Activated CD4-positive, CD25-positive, alpha-beta regulatory T cell treated with anti-CD3 and anti-CD28 coated beads, Interleukin-2, amount 50 U/mL, for 16 hours (primary cell): Measurements from ENCODE around the gene SYTL3.

Source experiments
- DNase-seq: peaks from one replicate; pipeline ENCODE4 v3.0.0-alpha.2; 2020; ENCODE audit warnings: low read depth, low spot score

Gene SYTL3

DNA sequence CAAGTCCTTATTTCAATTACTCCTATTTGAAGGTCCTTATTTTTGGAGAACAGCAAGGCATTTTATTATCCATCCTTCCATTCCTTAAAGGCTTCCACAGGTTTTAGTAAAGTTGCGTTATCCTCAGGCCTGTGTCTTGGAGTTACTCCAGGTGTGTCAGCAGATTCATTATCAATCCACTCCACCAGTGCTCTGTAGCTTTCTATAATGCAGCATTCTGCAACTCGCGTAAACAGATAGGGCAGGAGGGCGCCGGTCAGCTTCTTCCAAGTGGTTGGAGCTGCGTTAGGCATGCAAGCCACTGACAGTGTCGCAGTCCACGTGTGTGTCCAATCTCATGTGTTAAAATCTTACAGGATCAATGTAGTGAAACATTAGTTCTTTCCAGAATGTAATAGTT is 75.8 kb downstream of the SYTL3 start:
- DNase-seq = no peak

DNA sequence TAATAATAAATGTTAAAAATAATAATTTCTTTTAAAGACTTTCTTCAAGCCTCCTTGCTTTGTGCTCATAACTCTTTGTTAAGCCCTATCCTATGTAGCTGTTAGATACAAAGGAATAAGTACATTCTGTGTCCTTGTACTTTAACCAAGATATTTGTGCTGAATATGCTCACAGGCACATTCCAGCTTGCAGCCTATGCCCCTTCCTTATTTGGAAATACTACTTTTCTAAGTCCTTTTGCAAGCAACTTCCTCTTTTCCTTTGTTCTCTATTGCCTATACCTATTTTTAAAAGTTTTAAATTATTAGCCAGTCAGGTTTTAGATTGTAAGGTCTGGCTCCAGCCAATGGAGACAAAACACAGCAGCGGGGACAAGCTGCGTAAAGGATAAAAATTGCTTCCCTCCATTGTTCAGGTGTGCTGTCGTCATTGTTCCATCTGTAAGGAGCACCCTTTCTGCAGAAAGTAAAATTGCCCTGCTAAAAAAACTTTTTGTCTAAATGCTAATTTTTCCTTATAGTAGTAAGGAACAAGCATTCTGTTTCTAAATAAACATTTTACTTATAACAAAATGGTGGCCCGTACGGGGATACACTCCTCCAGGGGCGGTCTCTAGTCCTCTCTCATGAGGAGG is 80.2 kb downstream of the SYTL3 start:
- DNase-seq = no peak

DNA sequence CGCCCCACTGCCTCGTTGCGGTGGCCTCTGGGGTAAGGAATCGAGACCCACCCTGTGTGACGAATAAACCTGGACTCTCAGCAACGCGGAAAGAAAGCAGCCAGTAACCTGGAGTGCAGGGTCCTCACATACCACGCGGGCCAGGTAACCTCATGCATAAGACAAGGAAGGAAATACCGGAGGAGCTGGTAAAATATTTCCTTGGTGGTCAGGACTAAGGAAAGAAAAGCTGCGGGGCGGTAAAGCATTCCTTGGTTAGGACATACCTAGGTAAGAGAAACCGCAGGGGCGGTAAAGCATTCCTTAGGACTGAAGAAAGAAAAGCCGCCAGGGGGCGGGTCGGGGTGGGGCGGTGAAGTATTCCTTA is 80.7 kb downstream of the SYTL3 start:
- no peak for DNase-seq

DNA sequence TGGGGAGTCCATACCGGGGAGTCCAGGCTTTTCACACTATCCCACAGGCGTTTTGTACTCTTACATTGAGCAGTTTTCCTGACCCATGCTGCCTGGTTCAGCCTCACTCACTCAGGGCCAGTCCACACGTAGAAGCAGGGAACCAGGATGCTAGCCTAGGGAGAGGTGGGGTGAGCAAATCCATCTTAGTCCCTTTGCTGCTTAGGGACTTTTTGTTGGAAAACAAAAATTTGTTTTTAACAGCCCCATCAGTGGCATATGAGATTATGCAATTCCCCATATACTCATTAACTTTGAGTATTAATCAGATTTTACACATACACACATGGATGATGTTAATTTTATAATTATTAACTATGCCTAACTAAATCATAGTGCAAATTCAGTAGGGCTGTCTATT is 85.2 kb downstream of the SYTL3 start:
- no peak for DNase-seq

DNA sequence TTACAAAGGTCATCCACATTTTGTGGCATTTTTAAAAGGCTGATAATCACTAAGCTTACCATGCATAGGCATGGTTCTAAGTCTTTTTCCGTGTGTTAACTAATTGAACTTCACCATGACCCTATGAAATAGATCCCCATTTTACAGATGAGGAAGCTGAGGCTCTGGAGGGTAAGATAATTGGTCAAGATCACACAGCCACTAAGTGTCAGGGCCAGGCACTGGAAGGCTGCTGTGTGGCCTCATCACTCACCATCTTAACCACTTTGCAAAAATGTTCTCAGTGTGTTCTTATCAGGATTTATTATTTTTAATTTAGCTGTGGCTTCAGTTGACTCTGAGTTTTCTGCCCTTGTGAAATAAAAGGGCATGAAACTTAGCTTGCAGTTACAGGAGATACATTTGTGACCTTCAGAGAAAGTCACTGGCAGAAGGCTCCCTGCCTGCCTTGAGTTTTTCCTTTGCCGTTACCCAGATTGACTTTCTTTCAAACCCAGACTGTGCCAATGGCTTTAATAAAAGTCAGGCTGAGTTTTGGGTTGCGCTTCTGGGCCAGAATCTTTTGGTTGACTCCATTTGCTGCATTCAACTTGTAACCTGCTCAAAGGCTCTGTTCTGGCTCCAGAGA is 87.3 kb downstream of the SYTL3 start:
- no peak for DNase-seq

DNA sequence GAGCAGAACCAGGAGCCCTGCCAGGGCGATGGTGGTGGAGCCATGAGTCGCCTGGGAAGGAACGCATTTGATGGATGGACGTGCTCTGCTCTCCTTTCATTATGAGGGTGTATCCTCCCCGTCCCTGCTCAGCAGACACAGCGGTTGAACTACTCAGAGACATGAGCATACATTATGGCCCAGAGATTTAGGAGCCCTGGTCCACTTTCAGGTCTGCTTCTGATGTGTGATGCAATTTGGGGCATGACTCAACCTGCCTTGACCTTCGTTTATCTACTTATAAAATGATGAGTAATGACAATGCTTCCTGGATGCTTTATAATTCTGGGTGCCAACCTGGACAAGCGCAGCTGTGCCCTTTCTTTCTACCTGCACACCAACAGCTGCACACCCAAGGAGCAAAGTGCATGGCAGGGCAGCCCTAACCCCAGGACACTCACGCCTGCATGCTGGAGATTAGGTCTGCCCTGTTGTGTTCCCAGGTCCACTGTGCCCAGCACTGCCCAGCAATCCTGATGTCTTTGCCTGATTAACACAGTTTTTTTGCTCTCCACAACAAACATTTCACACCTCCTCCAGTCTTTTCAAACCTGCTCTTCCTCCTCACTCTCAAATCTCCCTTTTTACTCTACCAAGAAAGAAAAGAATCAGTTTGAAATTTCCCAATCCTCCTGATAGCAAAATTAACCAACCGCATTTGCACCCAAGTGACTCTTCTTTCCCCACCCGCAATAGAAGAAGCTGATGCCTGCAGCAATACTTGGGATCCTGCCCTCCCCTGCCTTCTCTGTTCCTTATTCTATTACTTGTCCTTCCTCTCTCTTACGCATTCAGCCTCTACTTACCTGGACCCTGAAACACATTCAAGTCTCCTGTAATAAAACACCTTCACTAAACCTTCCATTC is 88.1 kb downstream of the SYTL3 start:
- no peak for DNase-seq

DNA sequence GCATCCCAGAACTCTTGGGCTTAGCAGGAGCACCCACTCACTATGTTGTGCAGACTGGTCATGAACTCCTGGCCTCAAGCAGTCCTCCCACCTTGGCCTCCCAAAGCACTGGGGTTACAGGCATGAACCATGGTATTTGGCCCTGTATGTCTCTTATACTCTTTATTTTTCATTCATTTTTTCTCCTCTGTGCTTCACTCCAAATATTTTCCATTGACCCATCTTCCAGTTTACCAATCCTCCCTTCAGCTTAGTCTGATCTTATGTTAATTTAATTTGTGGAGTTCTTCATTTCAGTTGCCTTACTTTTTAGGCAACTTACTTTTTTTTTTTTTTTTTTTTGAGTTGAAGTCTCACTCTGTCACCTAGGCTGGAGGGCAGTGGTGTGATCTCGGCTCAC is 89.8 kb downstream of the SYTL3 start:
- no peak for DNase-seq

DNA sequence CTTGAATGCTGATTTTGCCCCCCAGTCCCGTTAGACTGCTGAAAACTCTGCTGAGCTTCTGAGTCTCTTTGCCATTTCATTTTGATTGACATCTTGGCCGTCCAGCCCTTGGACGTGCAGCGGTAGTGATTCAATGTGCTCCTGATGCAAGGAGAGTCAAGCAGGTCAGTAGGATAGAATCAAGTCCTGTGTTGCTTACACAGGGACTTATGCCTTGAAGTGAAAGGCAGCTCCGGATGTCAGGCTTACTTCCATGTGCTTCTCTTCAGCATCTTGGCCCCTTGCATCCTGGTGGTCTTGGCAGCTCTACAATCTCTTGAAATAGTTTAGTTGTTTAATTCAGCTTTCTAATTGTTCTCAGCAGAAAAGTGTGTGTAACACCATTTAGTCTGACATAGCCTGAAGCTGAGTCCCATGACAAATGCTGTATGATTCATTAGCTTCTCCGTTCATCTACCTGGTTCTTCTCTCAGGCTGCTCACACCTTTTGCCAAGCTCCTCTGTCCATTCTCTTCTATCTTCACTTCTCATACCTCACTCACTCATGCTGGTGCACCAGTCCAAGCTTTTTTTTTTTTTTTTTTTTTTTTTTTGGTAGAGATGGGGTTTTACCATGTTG is 93.3 kb downstream of the SYTL3 start:
- no peak for DNase-seq

DNA sequence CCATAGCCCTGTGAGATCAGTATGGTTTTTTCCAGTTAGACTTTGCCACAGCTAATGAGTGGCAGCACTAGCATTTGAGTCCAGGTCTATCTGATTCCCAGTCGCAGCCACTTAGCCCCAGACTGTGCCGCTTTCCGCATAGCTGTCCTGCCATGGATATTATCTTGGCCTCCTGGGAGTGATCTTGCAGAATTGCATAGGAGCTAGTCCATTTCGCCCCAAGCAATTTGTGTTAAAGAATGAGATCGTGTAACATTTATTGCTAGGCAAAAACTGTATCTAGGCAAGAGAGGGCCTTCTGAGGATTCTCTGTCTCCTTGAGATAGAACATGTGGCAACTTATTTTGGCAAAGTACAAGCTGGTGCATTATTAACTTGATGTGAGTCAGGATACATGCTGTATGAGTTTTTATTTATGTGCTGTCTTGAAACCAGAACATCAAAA is 95.2 kb downstream of the SYTL3 start:
- DNase-seq = no peak

DNA sequence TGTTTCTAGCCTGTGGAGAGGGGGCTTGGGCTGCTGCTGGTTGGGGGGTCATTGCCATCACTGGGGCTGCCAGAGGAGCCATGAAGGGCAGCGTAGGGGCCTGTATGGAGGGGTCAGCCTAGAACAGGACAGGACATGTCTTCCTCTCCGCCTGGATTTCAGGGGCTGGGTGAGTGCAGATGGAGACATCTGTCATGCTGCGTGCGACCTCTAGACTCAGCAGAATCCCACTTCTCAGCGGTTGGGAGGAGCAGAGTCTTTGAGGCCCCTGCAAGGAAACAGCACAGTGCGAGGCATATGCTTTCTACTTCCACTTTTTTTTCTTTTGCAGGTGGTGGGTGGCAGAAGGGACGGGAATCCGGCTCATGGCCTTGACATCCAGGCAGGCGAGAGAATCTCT is 101.4 kb downstream of the SYTL3 start:
- no peak for DNase-seq

DNA sequence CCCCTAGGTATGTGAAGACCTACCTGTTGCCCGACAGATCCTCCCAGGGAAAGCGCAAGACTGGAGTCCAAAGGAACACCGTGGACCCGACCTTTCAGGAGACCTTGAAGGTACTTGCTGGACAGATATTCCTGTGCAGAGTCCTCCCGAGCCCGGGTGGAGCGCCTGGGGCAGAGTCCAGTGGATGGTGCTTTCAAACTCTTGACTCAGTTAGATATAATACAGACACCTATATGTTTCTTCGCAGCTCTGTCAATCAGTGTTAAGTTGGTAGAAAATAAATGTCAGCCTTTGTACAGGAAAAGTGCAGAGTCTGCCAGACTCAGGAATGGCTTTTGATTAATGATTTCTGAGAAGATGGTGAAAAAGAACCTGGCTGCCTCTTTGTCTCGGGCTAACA is 102.1 kb downstream of the SYTL3 start:
- no peak for DNase-seq

DNA sequence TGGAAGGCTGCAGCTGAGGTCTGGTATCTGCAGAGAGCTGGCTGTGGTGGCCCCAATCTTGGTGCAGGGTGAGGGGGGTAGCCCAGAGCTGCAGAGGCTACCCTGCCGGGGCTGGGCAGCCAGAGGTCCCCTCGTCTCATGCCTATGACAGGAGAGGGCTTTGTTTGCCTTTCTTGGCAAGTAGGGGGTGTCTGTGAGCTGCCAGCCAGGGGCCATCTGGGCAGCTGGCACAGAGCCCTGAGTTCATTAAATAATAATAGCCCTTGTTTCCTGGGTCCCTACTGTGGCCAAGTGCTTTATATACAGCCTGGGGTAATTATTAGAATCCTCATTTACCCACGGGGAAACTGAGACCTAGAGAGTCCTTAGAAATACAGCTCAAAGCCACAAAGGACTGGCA is 102.8 kb downstream of the SYTL3 start:
- DNase-seq = no peak

DNA sequence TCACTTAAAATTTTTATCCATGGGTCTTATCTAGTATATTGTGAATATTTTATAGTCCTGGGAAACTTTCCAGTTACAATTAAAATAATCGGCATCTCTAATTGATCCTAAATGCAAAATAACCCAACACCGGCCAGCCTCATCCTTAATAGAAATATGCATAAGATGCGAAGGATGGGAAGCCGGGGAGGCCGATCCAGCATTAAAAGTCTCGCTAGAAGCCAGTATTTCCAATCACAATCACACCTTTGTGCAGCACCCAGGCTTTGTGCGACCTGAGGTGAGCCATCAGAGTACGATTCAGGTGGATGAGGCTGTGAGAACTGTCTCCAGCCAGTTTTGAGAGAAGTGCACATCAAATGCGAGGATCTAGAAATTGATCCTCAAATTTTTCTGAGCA is 104.0 kb downstream of the SYTL3 start:
- DNase-seq = no peak

DNA sequence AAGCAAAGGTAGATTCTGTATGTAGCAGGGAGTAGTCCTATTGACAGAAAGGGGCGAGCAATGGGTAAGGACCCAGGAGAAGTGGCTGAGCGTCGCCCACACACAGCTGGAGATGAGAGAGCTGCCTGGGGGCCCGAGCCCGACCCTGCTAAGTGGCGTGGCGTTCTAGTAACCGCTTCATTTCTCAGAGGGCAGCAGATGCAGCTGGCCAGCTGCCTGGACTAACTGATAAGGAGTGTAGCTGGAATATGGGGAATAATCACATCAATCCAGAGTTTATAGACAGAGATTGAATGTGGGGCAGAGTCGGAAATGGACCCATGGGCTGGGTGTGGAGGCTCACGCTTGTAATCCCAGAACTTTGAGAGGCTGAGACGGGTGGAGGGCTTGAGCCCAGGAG is 104.9 kb downstream of the SYTL3 start:
- DNase-seq = no peak

DNA sequence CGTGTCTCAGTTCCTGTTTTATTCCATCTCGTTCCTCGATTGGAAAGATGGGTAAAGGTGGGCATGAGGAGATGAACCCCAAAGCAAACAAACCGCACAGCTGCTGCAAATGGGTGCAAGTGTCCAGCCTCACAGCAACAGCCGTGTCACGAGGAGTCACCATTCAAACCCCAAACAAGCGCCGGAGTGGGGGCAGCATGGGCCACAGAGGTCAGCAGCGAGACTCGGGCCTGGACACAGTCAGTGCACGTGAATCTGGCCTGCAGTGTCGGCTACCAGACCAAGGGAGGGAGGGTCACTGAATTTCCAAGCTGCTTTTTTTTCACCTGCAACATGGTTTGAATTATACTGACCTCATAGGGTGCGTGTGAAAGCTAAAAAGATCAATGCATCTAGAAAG is 105.8 kb downstream of the SYTL3 start:
- DNase-seq = no peak

DNA sequence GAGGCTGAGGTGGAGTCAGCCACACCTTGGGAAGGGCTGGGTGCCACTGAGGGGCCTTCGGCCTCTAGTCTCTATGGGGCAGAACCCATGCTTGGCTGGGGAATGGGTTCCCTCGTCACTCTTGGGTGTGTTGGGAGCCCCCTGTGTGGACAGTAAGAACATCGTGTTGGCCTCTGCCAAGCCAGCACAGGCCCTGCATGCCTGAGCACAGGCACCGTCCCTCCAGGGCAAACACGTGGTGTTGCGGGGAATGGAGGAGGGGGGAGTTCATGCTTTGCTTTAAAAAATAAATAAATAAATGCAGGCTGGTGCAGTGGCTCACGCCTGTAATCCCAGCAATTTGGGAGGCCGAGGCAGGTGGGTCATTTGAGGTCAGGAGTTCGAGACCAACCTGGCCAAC is 106.3 kb downstream of the SYTL3 start:
- DNase-seq = no peak

DNA sequence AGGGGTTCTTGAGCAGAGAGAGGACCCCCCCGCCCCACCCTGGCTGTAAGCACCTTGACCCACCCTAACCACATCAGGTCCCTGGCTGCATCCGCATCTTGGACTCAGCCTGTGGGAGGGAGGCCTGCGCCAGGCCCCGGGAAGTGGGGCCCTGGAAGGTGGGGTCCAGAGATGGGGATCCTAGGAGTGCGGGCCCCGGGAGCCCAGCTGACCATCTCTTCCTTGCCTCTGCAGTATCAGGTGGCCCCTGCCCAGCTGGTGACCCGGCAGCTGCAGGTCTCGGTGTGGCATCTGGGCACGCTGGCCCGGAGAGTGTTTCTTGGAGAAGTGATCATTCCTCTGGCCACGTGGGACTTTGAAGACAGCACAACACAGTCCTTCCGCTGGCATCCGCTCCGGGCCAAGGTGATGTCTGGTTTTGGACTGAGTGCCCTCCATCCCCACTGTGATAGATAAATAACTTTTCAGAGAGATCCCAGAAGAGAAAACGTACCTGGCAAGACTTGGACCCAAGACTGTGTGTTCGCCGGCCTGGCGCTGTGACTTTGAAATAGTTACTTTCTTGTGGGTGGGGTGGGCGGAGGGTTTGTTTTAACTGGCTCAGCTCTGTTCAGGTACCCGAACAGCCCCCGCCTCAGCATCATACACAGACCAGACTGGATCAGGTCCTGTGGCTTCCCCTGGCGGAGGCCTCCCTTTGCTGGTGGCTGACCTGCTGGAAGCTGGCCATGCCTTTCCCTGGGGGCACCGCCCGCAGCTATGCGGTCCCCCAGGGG is 107.3 kb downstream of the SYTL3 start:
- no peak for DNase-seq

DNA sequence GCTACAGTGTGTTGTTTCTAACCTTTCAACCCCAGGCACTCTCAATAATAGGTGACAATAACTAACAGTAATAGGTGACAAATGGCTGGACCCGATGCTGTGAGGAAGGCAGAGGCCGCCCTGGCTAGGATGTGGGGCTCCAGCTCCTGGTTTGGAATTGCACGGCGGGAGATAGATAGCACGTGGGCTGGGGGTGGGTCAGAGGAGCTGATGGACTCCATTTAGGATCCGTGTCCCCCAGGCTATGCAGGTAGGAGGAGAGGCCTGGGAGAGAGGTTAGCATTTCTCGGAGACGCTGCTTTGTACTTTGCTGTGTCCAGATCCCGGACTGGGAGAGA is 107.9 kb downstream of the SYTL3 start:
- no peak for DNase-seq

DNA sequence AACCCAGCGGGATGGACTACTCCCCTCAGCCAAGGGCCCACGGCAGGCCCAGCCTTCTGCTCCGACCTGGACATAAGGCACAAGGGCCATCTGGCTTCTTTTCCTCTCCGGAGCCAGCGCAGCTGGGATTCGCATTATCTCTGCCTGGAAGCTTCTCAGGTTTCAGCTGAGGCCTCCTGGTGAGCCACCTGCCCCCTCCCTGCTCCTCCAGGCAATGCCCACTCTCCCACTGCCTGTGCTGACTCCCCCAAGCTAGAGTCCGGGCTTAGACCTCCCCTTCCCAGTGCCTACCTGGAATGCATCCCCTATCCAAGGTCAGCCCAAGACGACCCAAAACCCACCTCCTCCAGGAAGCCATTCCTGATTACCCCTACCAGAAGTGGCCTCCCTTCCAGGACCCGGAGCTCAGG is 108.6 kb downstream of the SYTL3 start:
- DNase-seq = no peak

DNA sequence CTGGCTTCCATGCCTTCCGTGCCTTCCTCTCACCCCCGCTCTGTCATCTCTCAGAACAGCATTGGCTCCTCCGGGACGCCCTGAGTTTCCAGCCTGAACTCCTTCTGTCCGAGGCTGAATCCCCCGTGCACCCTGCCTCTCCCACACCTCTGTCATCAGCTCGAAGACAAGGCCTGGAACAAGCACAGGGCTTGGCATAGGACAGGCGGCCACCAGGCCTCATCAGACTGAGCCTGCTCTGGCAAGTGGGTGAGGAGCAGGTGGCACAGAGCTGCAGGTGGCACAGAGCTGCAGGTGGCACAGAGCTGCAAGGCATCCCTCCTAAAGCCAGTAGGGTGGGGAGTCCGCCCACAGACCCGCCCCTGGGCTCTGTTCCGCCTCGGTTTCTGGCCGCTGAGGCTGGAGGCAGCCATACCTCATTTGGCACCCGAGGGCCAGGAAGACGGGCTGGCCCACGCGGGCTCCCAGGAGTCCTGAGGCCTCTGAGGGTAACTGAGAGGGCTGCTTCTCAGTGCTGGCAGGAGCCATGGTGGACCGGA is 109.2 kb downstream of the SYTL3 start:
- no peak for DNase-seq

DNA sequence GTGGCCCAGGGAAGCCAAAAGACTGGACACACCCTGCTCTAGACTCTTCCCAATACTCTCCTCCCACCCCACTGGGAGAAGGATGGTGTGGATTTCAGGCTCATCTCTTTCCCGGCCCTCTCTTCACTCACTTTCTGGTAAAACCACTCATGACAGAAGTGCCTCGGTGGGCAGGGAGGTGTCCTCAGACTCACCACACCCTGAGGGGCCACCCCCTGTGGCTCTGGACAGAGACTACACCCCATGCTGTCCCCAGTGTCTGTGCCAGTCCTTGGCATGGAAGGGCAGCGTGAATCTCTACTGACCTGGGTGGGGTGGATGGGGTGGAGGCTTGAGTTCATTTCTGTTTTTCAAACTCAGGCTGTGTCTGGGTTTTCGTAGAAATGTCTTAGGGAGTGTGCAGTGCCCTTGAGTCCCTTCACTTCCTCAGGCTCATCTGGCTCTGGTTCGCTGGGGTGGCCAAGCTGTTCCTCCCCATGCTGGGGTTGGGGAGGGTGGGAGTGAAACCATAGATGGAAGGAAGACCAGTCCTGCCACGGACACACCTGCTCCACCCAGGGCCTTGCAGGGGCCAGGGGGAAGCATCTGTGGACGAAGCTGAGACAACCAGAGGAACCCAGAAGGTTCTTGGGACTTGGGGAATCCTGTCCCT is 110.2 kb downstream of the SYTL3 start:
- DNase-seq = no peak
